Measurements from ENCODE around the gene KLK11.

Gene KLK11

DNA sequence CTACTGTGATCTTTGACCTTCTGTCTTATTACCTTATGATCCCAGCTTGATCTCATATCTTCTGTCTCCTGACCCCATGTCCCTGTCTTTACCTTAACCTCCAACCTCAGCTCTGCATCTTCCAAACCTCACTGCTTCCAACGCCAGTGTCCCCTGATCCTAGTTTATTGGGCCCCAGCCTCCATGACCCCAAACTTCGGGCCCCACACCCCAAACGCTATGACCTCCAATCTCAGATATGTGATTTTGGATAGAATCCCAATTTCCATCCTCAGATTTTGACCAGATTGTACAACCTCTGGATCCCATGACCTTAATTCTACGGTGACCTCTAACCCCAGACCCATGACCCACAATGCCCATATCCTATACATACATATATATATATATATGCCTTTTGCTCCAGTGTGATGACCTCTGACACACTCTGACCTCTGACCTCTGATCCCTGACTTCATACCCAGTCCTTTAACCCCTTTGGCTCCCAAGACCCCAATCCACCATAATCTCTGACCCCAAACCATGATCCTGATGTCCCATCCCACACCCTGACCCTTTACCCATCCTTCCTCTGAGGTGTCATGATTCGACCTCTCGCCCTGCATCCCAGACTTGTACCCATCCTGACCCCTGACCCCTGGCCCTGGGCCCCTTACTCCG lies 4.9 kb upstream of the KLK11 start:
- POLR2A ChIA-PET (ENCODE audit: low non-redundant PET), result no interaction called here
- CTCF ChIA-PET, result no interaction called here
- H3K27ac ChIP-seq, result no peak overlapping the region
- DNase-seq (ENCODE audit: low spot score), result no peak
- TF ChIP-seq, protein P1, sequence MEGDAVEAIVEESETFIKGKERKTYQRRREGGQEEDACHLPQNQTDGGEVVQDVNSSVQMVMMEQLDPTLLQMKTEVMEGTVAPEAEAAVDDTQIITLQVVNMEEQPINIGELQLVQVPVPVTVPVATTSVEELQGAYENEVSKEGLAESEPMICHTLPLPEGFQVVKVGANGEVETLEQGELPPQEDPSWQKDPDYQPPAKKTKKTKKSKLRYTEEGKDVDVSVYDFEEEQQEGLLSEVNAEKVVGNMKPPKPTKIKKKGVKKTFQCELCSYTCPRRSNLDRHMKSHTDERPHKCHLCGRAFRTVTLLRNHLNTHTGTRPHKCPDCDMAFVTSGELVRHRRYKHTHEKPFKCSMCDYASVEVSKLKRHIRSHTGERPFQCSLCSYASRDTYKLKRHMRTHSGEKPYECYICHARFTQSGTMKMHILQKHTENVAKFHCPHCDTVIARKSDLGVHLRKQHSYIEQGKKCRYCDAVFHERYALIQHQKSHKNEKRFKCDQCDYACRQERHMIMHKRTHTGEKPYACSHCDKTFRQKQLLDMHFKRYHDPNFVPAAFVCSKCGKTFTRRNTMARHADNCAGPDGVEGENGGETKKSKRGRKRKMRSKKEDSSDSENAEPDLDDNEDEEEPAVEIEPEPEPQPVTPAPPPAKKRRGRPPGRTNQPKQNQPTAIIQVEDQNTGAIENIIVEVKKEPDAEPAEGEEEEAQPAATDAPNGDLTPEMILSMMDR (conservative IDR thresholded peaks at IDR 0.05; ENCODE audit: low read depth), result no peak

DNA sequence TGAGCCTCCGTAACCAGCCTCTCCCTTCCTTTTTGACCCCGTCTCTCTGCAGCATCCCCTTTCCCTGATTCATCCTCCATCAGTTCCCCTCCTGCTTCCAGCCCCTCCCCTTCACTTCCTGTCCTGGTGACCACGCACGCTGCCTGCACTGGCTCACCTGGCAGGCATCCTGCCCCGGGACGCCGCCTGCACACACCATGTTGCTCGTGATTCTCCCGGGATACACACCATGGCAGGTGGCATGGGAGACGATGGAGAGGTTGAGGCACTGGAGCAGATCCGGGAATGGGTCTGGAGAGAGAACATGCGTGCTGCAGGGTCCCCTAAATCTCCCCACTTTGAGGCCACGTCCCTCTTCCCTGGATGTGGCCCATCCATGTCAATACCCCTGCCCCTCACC lies 4.2 kb upstream of the KLK11 start:
- H3K27ac ChIP-seq, result no peak overlapping the region
- ChIA-PET CTCF (no interaction called here), POLR2A (ENCODE audit: low non-redundant PET) (no interaction called here)
- DNase-seq (ENCODE audit: low spot score), result no peak
- TF ChIP-seq, protein P1 (conservative IDR thresholded peaks at IDR 0.05; ENCODE audit: low read depth), result no peak

DNA sequence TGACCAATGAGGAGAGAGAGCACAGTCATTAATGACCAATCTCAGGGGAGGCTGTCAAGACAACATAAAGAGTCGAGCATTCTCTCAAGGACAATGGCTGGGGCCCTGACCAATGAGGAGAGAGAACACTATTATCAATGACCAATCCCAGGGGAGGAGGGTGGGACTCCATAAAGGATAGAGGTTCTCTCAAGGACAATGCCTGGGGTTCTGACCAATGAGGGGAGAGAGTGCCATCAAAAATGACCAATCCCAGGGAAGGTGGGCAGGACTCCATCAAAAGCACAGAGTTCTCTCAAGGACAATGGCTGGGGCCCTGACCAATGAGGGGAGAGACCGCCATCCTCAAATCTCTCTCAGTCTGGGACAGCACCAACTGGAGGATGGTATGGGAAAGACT lies 3.3 kb upstream of the KLK11 start:
- H3K27ac ChIP-seq, result no peak overlapping the region
- TF ChIP-seq, protein P1 (conservative IDR thresholded peaks at IDR 0.05; ENCODE audit: low read depth), result no peak
- ChIA-PET CTCF (no interaction called here), POLR2A (ENCODE audit: low non-redundant PET) (no interaction called here)
- no peak for DNase-seq (ENCODE audit: low spot score)

DNA sequence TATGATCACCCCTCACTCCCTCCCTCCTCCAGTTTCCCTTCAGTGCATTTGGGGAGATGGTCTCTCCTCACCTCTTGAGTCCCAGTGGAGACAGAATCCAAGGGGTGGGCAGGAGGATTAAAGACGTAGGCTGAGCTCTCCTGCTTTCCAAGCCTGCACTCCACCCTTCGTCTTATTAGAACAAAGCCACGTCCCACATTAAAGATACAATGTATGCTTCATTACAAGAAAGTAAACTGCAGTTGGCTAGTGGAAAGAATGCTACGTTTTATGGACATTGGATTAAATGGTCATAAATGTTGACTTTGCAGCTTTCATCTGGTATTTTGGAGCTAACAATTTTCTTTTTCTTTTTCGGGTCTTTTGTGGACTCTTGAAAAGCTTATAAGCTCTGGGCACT lies 1.5 kb upstream of the KLK11 start:
- no peak for DNase-seq (ENCODE audit: low spot score)
- CTCF ChIA-PET, result interaction anchor here (0.6 kb wide), 1 partner anchor 66 kb away, joined by 3 read pairs; no protein-coding TSS in a partner anchor
- POLR2A ChIA-PET (ENCODE audit: low non-redundant PET), result no interaction called here
- TF ChIP-seq, protein P1 (conservative IDR thresholded peaks at IDR 0.05; ENCODE audit: low read depth), result no peak
- no peak overlapping the region for H3K27ac ChIP-seq

DNA sequence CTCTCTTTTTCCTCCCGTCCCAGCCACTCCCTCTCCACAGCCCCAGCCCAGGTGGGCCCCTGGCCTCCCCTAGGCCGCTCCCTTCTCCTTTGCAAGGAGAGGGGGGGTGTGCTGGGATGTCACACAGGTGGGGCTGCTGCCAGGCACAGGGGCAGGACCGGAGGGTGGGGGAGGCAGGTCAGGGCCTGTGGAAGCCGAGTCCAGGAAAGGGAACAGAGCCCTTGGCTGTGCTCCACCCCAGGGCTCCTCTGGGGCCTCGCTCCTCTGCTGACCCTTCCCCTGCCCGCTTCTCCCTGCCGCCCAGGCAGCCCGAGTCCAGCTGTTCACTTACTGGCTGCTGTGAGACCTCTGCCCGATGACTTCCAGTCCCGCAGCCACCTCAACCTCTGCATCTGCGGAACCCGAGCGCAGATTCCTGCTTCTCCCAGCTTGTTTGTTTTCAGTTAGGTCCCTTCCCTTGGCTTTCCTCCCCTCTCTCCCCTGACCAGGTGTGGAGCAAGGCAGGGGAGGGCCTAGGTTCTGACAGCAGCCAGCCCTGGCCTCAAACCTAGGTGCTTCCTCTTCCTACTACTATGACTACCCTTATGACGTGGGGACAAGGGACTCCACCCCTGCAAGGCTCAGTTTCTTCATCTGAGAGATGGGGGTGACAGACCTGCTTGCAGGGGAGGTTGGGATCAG lies 850 bp upstream of the KLK11 start:
- ChIA-PET CTCF (interaction anchor here (0.6 kb wide), 1 partner anchor 35 kb away, joined by 4 read pairs; no protein-coding TSS in a partner anchor), POLR2A (ENCODE audit: low non-redundant PET) (no interaction called here)
- TF ChIP-seq, protein P1 (conservative IDR thresholded peaks at IDR 0.05; ENCODE audit: low read depth), result no peak
- H3K27ac ChIP-seq, result peak overlapping the region; percentile 18; the same call in 1 of the 2 replicates
- DNase-seq (ENCODE audit: low spot score), result no peak

DNA sequence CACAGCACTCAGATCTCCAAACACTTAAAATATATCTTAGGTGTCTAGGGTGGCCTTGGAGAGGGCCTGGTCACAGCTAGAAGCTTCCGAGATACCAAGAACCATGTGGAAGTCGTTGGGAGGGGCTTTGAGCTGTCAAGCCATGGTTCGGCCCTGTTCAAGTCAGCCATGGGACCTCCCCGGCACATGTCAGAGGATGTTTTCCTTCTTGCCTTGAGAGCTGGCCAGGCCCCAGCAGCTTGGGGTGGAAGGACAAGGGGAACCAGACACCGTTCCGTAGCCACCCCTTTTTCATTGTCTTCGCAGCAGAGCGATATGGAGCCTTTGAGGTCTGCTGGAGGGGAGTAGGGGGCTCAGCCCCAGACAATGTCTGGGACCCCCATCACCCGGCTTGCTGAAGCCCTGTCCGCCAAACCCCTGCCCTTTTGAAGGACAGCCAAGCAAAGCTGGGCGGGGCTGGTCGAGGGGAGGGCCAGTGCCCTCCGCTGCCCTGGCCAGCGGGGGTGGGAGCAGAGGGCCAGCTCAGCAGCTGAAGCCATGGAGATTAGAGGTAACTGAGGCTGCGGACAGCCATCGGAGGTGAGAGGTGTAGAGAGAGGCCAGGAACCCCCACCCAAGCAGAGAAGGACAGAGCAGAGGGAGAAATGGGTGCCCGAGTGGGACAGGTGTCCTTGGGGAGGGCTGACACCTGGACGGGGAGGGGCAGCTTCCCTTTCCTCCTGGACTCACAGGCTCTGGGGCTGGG lies 435 bp downstream of the KLK11 start:
- peak overlapping the region; percentile 18; the same call in 1 of the 2 replicates for H3K27ac ChIP-seq
- CTCF ChIA-PET, result interaction anchor here (0.6 to 1.5 kb wide), 2 partner anchors 9 to 79 kb away, joined by 3 to 5 read pairs; no protein-coding TSS in a partner anchor
- TF ChIP-seq, protein P1 (conservative IDR thresholded peaks at IDR 0.05; ENCODE audit: low read depth), result no peak
- POLR2A ChIA-PET (ENCODE audit: low non-redundant PET), result no interaction called here
- no peak for DNase-seq (ENCODE audit: low spot score)
